ENCODE results near the gene CENPA. TPM values are rescaled to one million over a fixed set of nuclear protein-coding genes. Genes with fewer than 3 reads are reported as not detected.

Gene CENPA
- total and polyA plus RNA-seq, 3 donors from 2014 or later = 2.8 to 5.8 (median 5.0) TPM

GRCh38 chr2:26838121-26838906 is 52.5 kb downstream of the CENPA start:
- TF ChIP-seq POLR2A (IDR thresholded peaks at IDR 0.05) (no peak), CTCF (IDR thresholded peaks at IDR 0.05) (no peak)
- Histone ChIP-seq H3K36me3 (ENCODE audit: low read depth, missing control alignments) (no peaks in the 10 kb centered on the region), H3K27ac (no peak overlapping the region), H3K27me3 (no peaks in the 10 kb centered on the region), H3K4me3 (no peak overlapping the region), H3K4me1 (no peaks in the 10 kb centered on the region), H3K9me3 (no peaks in the 10 kb centered on the region)
- WGBS, 2 donors = 58 to 67% methylated on average over 6 of the region's 6 CpGs
- no peak for DNase-seq
- intact Hi-C loops (cut with DNase I; ENCODE audit: low total_unique reads) = no loop called here

- H3K36me3 ChIP-seq (ENCODE audit: low read depth, missing control alignments) = no peaks in the 10 kb centered on the region
- intact Hi-C loops (cut with DNase I; ENCODE audit: low total_unique reads) = no loop called here
- TF ChIP-seq POLR2A (IDR thresholded peaks at IDR 0.05) (no peak), CTCF (IDR thresholded peaks at IDR 0.05) (no peak)
- no peaks in the 10 kb centered on the region for H3K9me3 ChIP-seq
- H3K4me3 ChIP-seq = no peak overlapping the region
- H3K4me1 ChIP-seq = no peaks in the 10 kb centered on the region
- no peak overlapping the region for H3K27ac ChIP-seq
- H3K27me3 ChIP-seq = no peaks in the 10 kb centered on the region
- WGBS, 2 donors = 74 to 90% methylated on average over 4 of the region's 4 CpGs
- DNase-seq = no peak
These were observed 55.2 kb downstream of the CENPA start for GRCh38 chr2:26840937-26841610.

GRCh38 chr2:26843041-26843440 is 57.2 kb downstream of the CENPA start:
- 49 to 50% methylated on average over 4 of the region's 4 CpGs for WGBS, 2 donors
- intact Hi-C loops (cut with DNase I; ENCODE audit: low total_unique reads) = no loop called here
- Histone ChIP-seq H3K36me3 (ENCODE audit: low read depth, missing control alignments) (no peaks in the 10 kb centered on the region), H3K9me3 (no peaks in the 10 kb centered on the region), H3K4me3 (no peak overlapping the region), H3K27ac (no peak overlapping the region), H3K27me3 (no peaks in the 10 kb centered on the region), H3K4me1 (no peaks in the 10 kb centered on the region)
- DNase-seq = no peak
- TF ChIP-seq POLR2A (IDR thresholded peaks at IDR 0.05) (no peak), CTCF (IDR thresholded peaks at IDR 0.05) (no peak)

Other genes with a start within 250 kb of the CENPA start
- gene CIB4, start 144.7 kb upstream of the CENPA start, total RNA-seq = 1 to 10 TPM; 7.5 to 8.7 TPM
- gene CIB4, start 144.7 kb upstream of the CENPA start, polyA plus RNA-seq (ENCODE audit: insufficient read depth, low read depth, low replicate concordance) = 30.6 TPM
- 1 to 10 TPM; 1.0 to 2.5 TPM for gene KCNK3, start 93.3 kb upstream of the CENPA start, total RNA-seq
- 1.5 TPM for gene KCNK3, start 93.3 kb upstream of the CENPA start, polyA plus RNA-seq (ENCODE audit: insufficient read depth, low read depth, low replicate concordance)
- 10 to 100 TPM; 40.4 to 42.5 TPM for gene SLC35F6, start 21.8 kb upstream of the CENPA start, total RNA-seq
- 15.5 TPM for gene SLC35F6, start 21.8 kb upstream of the CENPA start, polyA plus RNA-seq (ENCODE audit: insufficient read depth, low read depth, low replicate concordance)
- 1 to 10 TPM; 2.8 to 5.5 TPM for gene DPYSL5, start 62.1 kb downstream of the CENPA start, total RNA-seq
- gene DPYSL5, start 62.1 kb downstream of the CENPA start, polyA plus RNA-seq (ENCODE audit: insufficient read depth, low read depth, low replicate concordance) = 22.3 TPM
- gene MAPRE3, start 184.6 kb downstream of the CENPA start, total RNA-seq = 10 to 100 TPM; 31.4 to 49.8 TPM
- 112 TPM for gene MAPRE3, start 184.6 kb downstream of the CENPA start, polyA plus RNA-seq (ENCODE audit: insufficient read depth, low read depth, low replicate concordance)
- 10 to 100 TPM; 64.8 to 73.9 TPM for gene TMEM214, start 246.9 kb downstream of the CENPA start, total RNA-seq
- gene TMEM214, start 246.9 kb downstream of the CENPA start, polyA plus RNA-seq (ENCODE audit: insufficient read depth, low read depth, low replicate concordance) = 81.9 TPM